Spleen (tissue), 11 donors: ENCODE measurements around the gene CCDC12. TPM values are rescaled to one million over a fixed set of nuclear protein-coding genes. Genes with fewer than 3 reads are reported as not detected.

Experiments used
- DNase-seq: peaks from one replicate; pipeline ENCODE4 v3.0.0-alpha.2; 2020
- H3K27ac ChIP-seq, 8 donors: fragments of 200-600 bp; sonication (generic) in 7 of 8; 1 replicate in 4 of 8; 2 replicates in 4 of 8; pipeline versions ENCODE4 v1.5.0 to v1.8.0; 2016 to 2021; ENCODE audit warnings: inconsistent platforms in 4 of 8, mild to moderate bottlenecking in 4 of 8, moderate library complexity in 1 of 8
- H3K27me3 ChIP-seq, 7 donors: fragments of 200-600 bp; sonication (generic) in 6 of 7; replicated peaks in 1 of 7; 1 replicate in 4 of 7; 2 replicates in 3 of 7; pipeline versions ENCODE4 v1.5.0 to v1.8.0; 2016 to 2021; ENCODE audit warnings: inconsistent platforms in 3 of 7, mild to moderate bottlenecking in 1 of 7
- H3K36me3 ChIP-seq, 6 donors: fragments of 200-600 bp; sonication (generic) in 5 of 6; 1 replicate in 4 of 6; 2 replicates in 2 of 6; pipeline versions ENCODE4 v1.5.0 to v1.8.0; 2016 to 2021; ENCODE audit warnings: inconsistent platforms in 2 of 6
- H3K4me1 ChIP-seq, 6 donors: fragments of 200-600 bp; sonication (generic) in 5 of 6; 1 replicate in 3 of 6; 2 replicates in 3 of 6; pipeline versions ENCODE4 v1.5.0 to v1.8.0; 2016 to 2021; ENCODE audit warnings: inconsistent platforms in 3 of 6
- H3K4me3 ChIP-seq, 8 donors: fragments of 200-600 bp; sonication (generic) in 7 of 8; 1 replicate in 4 of 8; 2 replicates in 4 of 8; pipeline versions ENCODE4 v1.5.0 to v1.8.0; 2016 to 2021; ENCODE audit warnings: inconsistent platforms in 4 of 8, mild to moderate bottlenecking in 4 of 8, moderate library complexity in 2 of 8
- H3K9me3 ChIP-seq, 8 donors: fragments of 200-600 bp; sonication (generic) in 7 of 8; 1 replicate in 4 of 8; 2 replicates in 4 of 8; pipeline versions ENCODE4 v1.5.0 to v1.8.0; 2016 to 2021; ENCODE audit warnings: inconsistent platforms in 4 of 8
- POLR2A ChIP-seq, 3 donors: fragments of 450-650 bp; IDR thresholded peaks; one replicate each; pipeline ENCODE4 v1.5.1; 2017; ENCODE audit warnings: antibody characterized with exemption in 3 of 3, mild to moderate bottlenecking in 1 of 3
- POLR2AphosphoS5 ChIP-seq, 3 donors: sonication (generic); formaldehyde crosslinking; IDR thresholded peaks; one replicate each; pipeline ENCODE4 v1.5.1; 2017; ENCODE audit warnings: antibody characterized with exemption in 3 of 3
- WGBS, 5 donors: extraction: QIAGEN DNeasy Blood & Tissue Kit in 3 of 5; methylation state at CpG; one replicate each; pipeline versions ENCODE4 v1.1.5 to v1.1.7; 2013 to 2018; 5-methylcytosine and 5-hydroxymethylcytosine counted together
- intact Hi-C: fragments of 100-400 bp; cut with DNase I; formaldehyde crosslinking; loops from one replicate; pipeline ENCODE4 v1.15.0; 2023; ENCODE audit warnings: low total_unique reads
- polyA plus RNA-seq, 3 donors: library from polyadenylated mRNA; stranded (reverse); fragments of 200-250 nt; gene quantifications; one replicate each; pipeline ENCODE4 v1.2.1, GENCODE V29; 2013
- total RNA-seq, 7 donors: library from RNA; depleted of rRNA in 3 of 7; stranded (reverse); fragments of >200 nt in 3 of 7; fragmentation: NEBNext Ultra II Directional in 4 of 7; extraction: Animal tissue kit (Norgen Biotek cat#: 25700) in 4 of 7; gene quantifications; one replicate each; pipeline versions ENCODE4 v1.1.0 to v1.2.1, GENCODE V29; 2016 to 2021
- TF ChIP-seq, protein P1 (sequence below), 11 experiments: fragments of 200-600 bp in 7 of 11; fragments of 450-650 bp in 4 of 11; sonication (generic) in 4 of 11; IDR thresholded peaks in 8 of 11; conservative IDR thresholded peaks in 3 of 11; 1 replicate in 7 of 11; 2 replicates in 4 of 11; pipeline versions ENCODE4 v1.4.0 to v1.8.0; 2016 to 2021; ENCODE audit warnings: antibody characterized with exemption in 11 of 11, inconsistent platforms in 4 of 11, mild to moderate bottlenecking in 1 of 11
- donor health status: healthy with polysubstance abuse.
- donor health status: DM: no; HTN: no; CAD: no; lungs with moderate emphysema.
- donor health status: DM: no; HTN: no; CAD: no.
- donor health status: Bipolar disorder and iron deficiency.
- donor health status: healthy.
- donor health status: DM: no; HTN: no; CAD: no.
- donor health status: DM: yes; HTN: yes; CAD: no.

CCDC12 gene
- total and polyA plus RNA-seq, 10 donors = 36.5 to 124 (median 55.7) TPM

- 47 to 75% (median 66%) methylated on average over 1 of the region's 1 CpG for WGBS, 5 donors
- Histone ChIP-seq H3K4me3 (no peak overlapping the region), H3K36me3 (peaks cover 2 to 82% (median 64%) of the 10 kb centered on the region in 6 donors), H3K27me3 (no peaks in the 10 kb centered on the region), H3K4me1 (peaks cover 0 to 13% (median 6%) of the 10 kb centered on the region in 6 donors), H3K27ac (no peak overlapping the region), H3K9me3 (peaks cover 0 to 8% (median 0%) of the 10 kb centered on the region in 8 donors)
- DNase-seq = no peak
- intact Hi-C loops = no loop called here
- TF ChIP-seq POLR2A (IDR thresholded peaks at IDR 0.05) (no peak), POLR2AphosphoS5 (IDR thresholded peaks at IDR 0.05) (no peak)
Observed at GRCh38 chr3:46918202-46918601, 58.3 kb downstream of the CCDC12 start.

GRCh38 chr3:46917257-46917656 is 59.3 kb downstream of the CCDC12 start:
- 78 to 99% (median 94%) methylated on average over 3 of the region's 3 CpGs for WGBS, 5 donors
- Histone ChIP-seq H3K36me3 (peaks cover 2 to 73% (median 54%) of the 10 kb centered on the region in 6 donors), H3K27ac (no peak overlapping the region), H3K9me3 (peaks cover 0 to 8% (median 0%) of the 10 kb centered on the region in 8 donors), H3K4me1 (peaks cover 0 to 11% (median 5%) of the 10 kb centered on the region in 6 donors), H3K4me3 (no peak overlapping the region), H3K27me3 (no peaks in the 10 kb centered on the region)
- intact Hi-C loops = no loop called here
- TF ChIP-seq POLR2AphosphoS5 (IDR thresholded peaks at IDR 0.05) (no peak), POLR2A (IDR thresholded peaks at IDR 0.05) (no peak)
- TF ChIP-seq, protein P1, sequence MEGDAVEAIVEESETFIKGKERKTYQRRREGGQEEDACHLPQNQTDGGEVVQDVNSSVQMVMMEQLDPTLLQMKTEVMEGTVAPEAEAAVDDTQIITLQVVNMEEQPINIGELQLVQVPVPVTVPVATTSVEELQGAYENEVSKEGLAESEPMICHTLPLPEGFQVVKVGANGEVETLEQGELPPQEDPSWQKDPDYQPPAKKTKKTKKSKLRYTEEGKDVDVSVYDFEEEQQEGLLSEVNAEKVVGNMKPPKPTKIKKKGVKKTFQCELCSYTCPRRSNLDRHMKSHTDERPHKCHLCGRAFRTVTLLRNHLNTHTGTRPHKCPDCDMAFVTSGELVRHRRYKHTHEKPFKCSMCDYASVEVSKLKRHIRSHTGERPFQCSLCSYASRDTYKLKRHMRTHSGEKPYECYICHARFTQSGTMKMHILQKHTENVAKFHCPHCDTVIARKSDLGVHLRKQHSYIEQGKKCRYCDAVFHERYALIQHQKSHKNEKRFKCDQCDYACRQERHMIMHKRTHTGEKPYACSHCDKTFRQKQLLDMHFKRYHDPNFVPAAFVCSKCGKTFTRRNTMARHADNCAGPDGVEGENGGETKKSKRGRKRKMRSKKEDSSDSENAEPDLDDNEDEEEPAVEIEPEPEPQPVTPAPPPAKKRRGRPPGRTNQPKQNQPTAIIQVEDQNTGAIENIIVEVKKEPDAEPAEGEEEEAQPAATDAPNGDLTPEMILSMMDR (IDR thresholded peaks at IDR 0.05 in 8 of 11, conservative IDR thresholded peaks at IDR 0.05 in 3 of 11) = no peak
- peak; percentile 31 for DNase-seq

DNA sequence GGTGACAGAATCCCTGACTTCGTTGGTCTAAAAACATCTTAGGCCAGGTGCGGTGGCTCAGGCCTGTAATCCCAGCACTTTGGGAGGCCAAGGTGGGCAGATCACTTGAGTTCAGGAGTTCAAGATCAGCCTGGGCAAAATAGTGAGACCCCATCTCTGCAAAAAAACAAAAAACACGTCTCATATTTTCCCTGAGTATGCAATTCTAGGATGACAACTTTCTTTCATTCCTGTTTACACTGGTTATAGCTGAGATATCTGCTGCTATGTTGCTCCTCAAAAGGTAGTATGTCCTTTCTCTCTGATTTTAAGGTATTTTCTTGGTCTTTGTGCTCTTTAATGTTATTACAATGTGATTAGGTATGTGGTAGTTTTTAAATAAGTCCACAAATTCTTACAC is 59.7 kb downstream of the CCDC12 start:
- H3K27me3 ChIP-seq = no peaks in the 10 kb centered on the region
- no peak for DNase-seq
- peaks cover 0 to 68% (median 50%) of the 10 kb centered on the region in 6 donors for H3K36me3 ChIP-seq
- 80 to 90% (median 88%) methylated on average over 3 of the region's 3 CpGs for WGBS, 5 donors
- peaks cover 0 to 11% (median 5%) of the 10 kb centered on the region in 6 donors for H3K4me1 ChIP-seq
- H3K9me3 ChIP-seq = peaks cover 0 to 8% (median 0%) of the 10 kb centered on the region in 8 donors
- H3K4me3 ChIP-seq = no peak overlapping the region
- intact Hi-C loops = no loop called here
- no peak overlapping the region for H3K27ac ChIP-seq
- TF ChIP-seq POLR2A (IDR thresholded peaks at IDR 0.05) (no peak), POLR2AphosphoS5 (IDR thresholded peaks at IDR 0.05) (no peak)
- TF ChIP-seq, protein P1 (IDR thresholded peaks at IDR 0.05 in 8 of 11, conservative IDR thresholded peaks at IDR 0.05 in 3 of 11) = no peak

DNA sequence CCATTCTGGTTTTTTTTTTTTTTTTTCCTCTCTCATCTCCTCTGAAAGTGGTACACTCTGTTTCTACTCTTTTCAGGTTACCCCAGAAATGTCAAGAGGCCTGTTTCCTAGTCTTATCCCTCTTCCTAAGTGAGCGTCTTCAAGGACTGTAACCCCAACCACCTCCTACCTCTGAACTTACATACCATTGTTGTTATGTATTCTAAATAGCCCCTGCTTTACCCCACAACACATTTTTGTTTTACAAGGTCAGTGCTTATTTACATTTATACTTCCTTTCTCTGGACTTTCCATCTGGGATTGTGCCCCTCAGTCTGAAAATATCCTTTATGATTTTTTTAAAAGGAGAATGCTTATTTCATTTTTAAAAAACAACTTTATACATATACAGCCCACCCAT is 60.3 kb downstream of the CCDC12 start:
- DNase-seq = no peak
- Histone ChIP-seq H3K9me3 (peaks cover 0 to 8% (median 0%) of the 10 kb centered on the region in 8 donors), H3K4me1 (peaks cover 0 to 11% (median 5%) of the 10 kb centered on the region in 6 donors), H3K36me3 (peaks cover 0 to 63% (median 44%) of the 10 kb centered on the region in 6 donors), H3K27ac (no peak overlapping the region), H3K4me3 (no peak overlapping the region), H3K27me3 (no peaks in the 10 kb centered on the region)
- WGBS, 5 donors = 74 to 91% (median 84%) methylated on average over 1 of the region's 1 CpG
- intact Hi-C loops = no loop called here
- TF ChIP-seq POLR2AphosphoS5 (IDR thresholded peaks at IDR 0.05) (no peak), POLR2A (IDR thresholded peaks at IDR 0.05) (no peak)
- TF ChIP-seq, protein P1 (IDR thresholded peaks at IDR 0.05 in 8 of 11, conservative IDR thresholded peaks at IDR 0.05 in 3 of 11) = no peak
